Measurements from ENCODE around the gene RMND5B. TPM values are rescaled to one million over a fixed set of nuclear protein-coding genes. Genes with fewer than 3 reads are reported as not detected.

Gene RMND5B
- total RNA-seq, 1 experiment from 2014 or later: 37.0 TPM

- CTCF ChIA-PET: no interaction called here
- Histone ChIP-seq H3K4me3 (ENCODE audit: low read depth, low read length, poor library complexity, severe bottlenecking) (no peak overlapping the region), H3K27me3 (replicated peaks; ENCODE audit: insufficient read depth, low read depth, low read length, poor library complexity) (no peaks in the 10 kb centered on the region), H3K9me3 (ENCODE audit: low read depth, low read length, poor library complexity, severe bottlenecking) (no peaks in the 10 kb centered on the region), H3K27ac (ENCODE audit: low read depth, low read length, poor library complexity, severe bottlenecking) (no peak overlapping the region), H3K4me1 (ENCODE audit: insufficient read depth, low read length, poor library complexity, severe bottlenecking) (no peaks in the 10 kb centered on the region), H3K36me3 (ENCODE audit: insufficient read depth, low read length, poor library complexity, severe bottlenecking) (no peaks in the 10 kb centered on the region)
- no peak for DNase-seq (ENCODE audit: low spot score)
- POLR2A ChIA-PET (ENCODE audit: low non-redundant PET): no interaction called here
- TF ChIP-seq EZH2 (IDR thresholded peaks at IDR 0.05; ENCODE audit: borderline replicate concordance, low read depth, low read length, poor library complexity, severe bottlenecking) (no peak), CTCF (conservative IDR thresholded peaks at IDR 0.05; ENCODE audit: low read depth, low read length) (no peak)
- no TSS peak for BruUV-seq (replicated peaks)
- intact Hi-C loops (cut with micrococcal nuclease; ENCODE audit: unreplicated experiment): no loop called here
Measured at GRCh38 chr5:178186427-178186826, 55.6 kb downstream of the RMND5B start.

- Histone ChIP-seq H3K9me3 (ENCODE audit: low read depth, low read length, poor library complexity, severe bottlenecking) (no peaks in the 10 kb centered on the region), H3K4me1 (ENCODE audit: insufficient read depth, low read length, poor library complexity, severe bottlenecking) (no peaks in the 10 kb centered on the region), H3K27ac (ENCODE audit: low read depth, low read length, poor library complexity, severe bottlenecking) (no peak within 1 kb of the TSS), H3K36me3 (ENCODE audit: insufficient read depth, low read length, poor library complexity, severe bottlenecking) (no peaks in the 10 kb centered on the region), H3K4me3 (ENCODE audit: low read depth, low read length, poor library complexity, severe bottlenecking) (no peak within 1 kb of the TSS), H3K27me3 (replicated peaks; ENCODE audit: insufficient read depth, low read depth, low read length, poor library complexity) (no peaks in the 10 kb centered on the region)
- no peak for TF ChIP-seq CTCF (conservative IDR thresholded peaks at IDR 0.05; ENCODE audit: low read depth, low read length)
- TF ChIP-seq EZH2 (IDR thresholded peaks at IDR 0.05; ENCODE audit: borderline replicate concordance, low read depth, low read length, poor library complexity, severe bottlenecking): no peak
- intact Hi-C loops (cut with micrococcal nuclease; ENCODE audit: unreplicated experiment): no loop called here
- CTCF ChIA-PET: no interaction called here
- no peak for DNase-seq (ENCODE audit: low spot score)
- POLR2A ChIA-PET (ENCODE audit: low non-redundant PET): no interaction called here
- no TSS peak for BruUV-seq (replicated peaks)
Measured at GRCh38 chr5:178187014-178187413, 56.2 kb downstream of the RMND5B start, which contains the start of gene GMCL2. GMCL2 (minus strand) TSS chr5:178187371; CDS start chr5:178187299, 72 bp downstream.

GRCh38 chr5:178189433-178189832 is 58.6 kb downstream of the RMND5B start:
- intact Hi-C loops (cut with micrococcal nuclease; ENCODE audit: unreplicated experiment): no loop called here
- no peak overlapping the region for H3K27ac ChIP-seq (ENCODE audit: low read depth, low read length, poor library complexity, severe bottlenecking)
- H3K4me1 ChIP-seq (ENCODE audit: insufficient read depth, low read length, poor library complexity, severe bottlenecking): no peaks in the 10 kb centered on the region
- H3K36me3 ChIP-seq (ENCODE audit: insufficient read depth, low read length, poor library complexity, severe bottlenecking): no peaks in the 10 kb centered on the region
- H3K4me3 ChIP-seq (ENCODE audit: low read depth, low read length, poor library complexity, severe bottlenecking): no peak overlapping the region
- POLR2A ChIA-PET (ENCODE audit: low non-redundant PET): interaction anchor here (0.6 kb wide), 1 partner anchor 11 kb away, joined by 6 read pairs; no protein-coding TSS in a partner anchor
- DNase-seq (ENCODE audit: low spot score): no peak
- no peaks in the 10 kb centered on the region for H3K9me3 ChIP-seq (ENCODE audit: low read depth, low read length, poor library complexity, severe bottlenecking)
- BruUV-seq (replicated peaks): no TSS peak
- no peaks in the 10 kb centered on the region for H3K27me3 ChIP-seq (replicated peaks; ENCODE audit: insufficient read depth, low read depth, low read length, poor library complexity)
- TF ChIP-seq CTCF (conservative IDR thresholded peaks at IDR 0.05; ENCODE audit: low read depth, low read length) (no peak), EZH2 (IDR thresholded peaks at IDR 0.05; ENCODE audit: borderline replicate concordance, low read depth, low read length, poor library complexity, severe bottlenecking) (no peak)
- CTCF ChIA-PET: no interaction called here
